Thoracic aorta (tissue), 2 donors: Measurements from ENCODE around the gene SEM1. TPM values are rescaled to one million over a fixed set of nuclear protein-coding genes. Genes with fewer than 3 reads are reported as not detected.
"Not testable (repeated sequence)": the region's sequence is repeated elsewhere in the genome, so short reads cannot be mapped to it uniquely, and the experiment has no call there.

Experiments
- ATAC-seq: fragments of 150-250 bp; one replicate; pipeline ENCODE4 v1.8.0; 2017; ENCODE audit warnings: low read depth; ENCODE audit not compliant: insufficient number of reproducible peaks, low FRiP score
- DNase-seq: peaks from one replicate; pipeline ENCODE4 v3.0.0-alpha.2; 2020; ENCODE audit warnings: low spot score
- H3K27ac ChIP-seq, 2 donors: fragments of 200-600 bp; sonication (generic); 1 replicate in 1 of 2; 2 replicates in 1 of 2; pipeline ENCODE4 v1.5.1; 2016; ENCODE audit warnings: mild to moderate bottlenecking in 2 of 2, moderate library complexity in 2 of 2
- H3K27me3 ChIP-seq: fragments of 200-600 bp; sonication (generic); replicated peaks from 2 replicates; pipeline ENCODE4 v1.6.0; 2016; ENCODE audit warnings: mild to moderate bottlenecking; ENCODE audit not compliant: insufficient read depth
- H3K36me3 ChIP-seq: fragments of 200-600 bp; sonication (generic); one replicate; pipeline ENCODE4 v1.5.1; 2016
- H3K4me1 ChIP-seq, 2 donors: fragments of 200-600 bp; sonication (generic); 1 replicate in 1 of 2; 2 replicates in 1 of 2; pipeline versions ENCODE4 v1.5.1 to v1.6.0; 2016; ENCODE audit warnings: low read depth in 2 of 2, mild to moderate bottlenecking in 1 of 2; ENCODE audit not compliant: control insufficient read depth in 1 of 2
- H3K4me3 ChIP-seq: fragments of 200-600 bp; sonication (generic); 2 replicates; pipeline ENCODE4 v1.5.1; 2016; ENCODE audit warnings: mild to moderate bottlenecking
- H3K9me3 ChIP-seq: fragments of 200-600 bp; sonication (generic); 2 replicates; pipeline ENCODE4 v1.5.1; 2016
- total RNA-seq, 2 donors: library from RNA; depleted of rRNA; stranded (reverse); fragments of >200 nt; gene quantifications; one replicate each; pipeline versions ENCODE4 v1.1.0 to v1.2.3, GENCODE V29; 2016
- TF ChIP-seq, protein P1 (sequence below): fragments of 200-600 bp; sonication (generic); IDR thresholded peaks from one replicate; pipeline ENCODE4 v1.5.1; 2019; ENCODE audit warnings: antibody characterized with exemption

SEM1 gene
- total RNA-seq: 10 to 100 TPM; 11.1 to 73.9 TPM

DNA sequence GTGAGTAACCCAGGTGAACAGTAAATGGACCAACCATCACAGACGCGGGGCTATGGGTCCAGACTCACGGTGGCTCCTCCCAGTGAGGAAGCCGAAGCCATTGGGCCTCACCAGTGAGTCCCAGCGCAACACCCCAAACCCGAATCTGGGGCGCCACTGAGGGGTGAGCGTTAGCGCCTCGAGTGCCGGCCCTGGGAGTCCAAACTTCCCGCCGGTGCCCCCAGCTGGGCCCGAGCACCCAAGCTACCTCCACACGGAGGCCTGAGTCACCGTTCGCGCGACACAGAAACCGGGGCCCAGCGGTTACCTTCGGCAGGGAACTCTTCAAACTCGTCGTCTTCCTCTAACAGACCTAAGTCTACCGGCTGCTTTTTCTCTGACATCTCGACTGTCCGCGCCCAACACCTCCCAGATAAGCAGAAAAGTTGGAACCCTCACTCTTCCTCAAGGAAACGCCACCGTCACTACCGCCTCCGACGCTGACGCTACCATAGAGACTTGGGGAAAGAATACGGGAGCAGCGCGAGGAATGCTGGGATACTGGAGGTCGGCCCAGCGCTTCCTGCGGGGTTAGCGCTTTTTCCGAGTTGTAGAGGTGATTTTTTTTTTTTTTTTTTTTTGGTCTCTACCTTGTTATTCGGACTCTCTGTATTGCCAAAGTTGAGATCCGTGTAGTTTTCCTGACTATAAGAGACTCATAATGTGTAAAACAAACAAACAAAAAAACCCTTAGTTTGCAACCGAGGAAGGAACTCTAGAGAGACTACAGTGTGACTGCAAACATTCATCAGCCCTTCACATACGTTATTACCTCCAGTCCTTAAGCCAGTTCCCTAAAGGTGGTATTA is at the start of gene SEM1:
TSS of gene SEM1 (minus strand) at position 466 of the 848 bp plus-strand sequence. CDS start at position 383, 83 bp downstream.
- H3K27ac ChIP-seq: peak within 1 kb of the TSS; percentile 75 to 79
- TF ChIP-seq, protein P1, sequence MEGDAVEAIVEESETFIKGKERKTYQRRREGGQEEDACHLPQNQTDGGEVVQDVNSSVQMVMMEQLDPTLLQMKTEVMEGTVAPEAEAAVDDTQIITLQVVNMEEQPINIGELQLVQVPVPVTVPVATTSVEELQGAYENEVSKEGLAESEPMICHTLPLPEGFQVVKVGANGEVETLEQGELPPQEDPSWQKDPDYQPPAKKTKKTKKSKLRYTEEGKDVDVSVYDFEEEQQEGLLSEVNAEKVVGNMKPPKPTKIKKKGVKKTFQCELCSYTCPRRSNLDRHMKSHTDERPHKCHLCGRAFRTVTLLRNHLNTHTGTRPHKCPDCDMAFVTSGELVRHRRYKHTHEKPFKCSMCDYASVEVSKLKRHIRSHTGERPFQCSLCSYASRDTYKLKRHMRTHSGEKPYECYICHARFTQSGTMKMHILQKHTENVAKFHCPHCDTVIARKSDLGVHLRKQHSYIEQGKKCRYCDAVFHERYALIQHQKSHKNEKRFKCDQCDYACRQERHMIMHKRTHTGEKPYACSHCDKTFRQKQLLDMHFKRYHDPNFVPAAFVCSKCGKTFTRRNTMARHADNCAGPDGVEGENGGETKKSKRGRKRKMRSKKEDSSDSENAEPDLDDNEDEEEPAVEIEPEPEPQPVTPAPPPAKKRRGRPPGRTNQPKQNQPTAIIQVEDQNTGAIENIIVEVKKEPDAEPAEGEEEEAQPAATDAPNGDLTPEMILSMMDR: no peak
- H3K27me3 ChIP-seq: no peaks in the 10 kb centered on the region
- peaks cover 20 to 26% of the 10 kb centered on the region in 2 donors for H3K4me1 ChIP-seq
- ATAC-seq: peak; percentile 93
- peak within 1 kb of the TSS; percentile 81 for H3K4me3 ChIP-seq
- peak; percentile 39 for DNase-seq
- H3K36me3 ChIP-seq: peaks cover 4% of the 10 kb centered on the region
- H3K9me3 ChIP-seq: no peaks in the 10 kb centered on the region

DNA sequence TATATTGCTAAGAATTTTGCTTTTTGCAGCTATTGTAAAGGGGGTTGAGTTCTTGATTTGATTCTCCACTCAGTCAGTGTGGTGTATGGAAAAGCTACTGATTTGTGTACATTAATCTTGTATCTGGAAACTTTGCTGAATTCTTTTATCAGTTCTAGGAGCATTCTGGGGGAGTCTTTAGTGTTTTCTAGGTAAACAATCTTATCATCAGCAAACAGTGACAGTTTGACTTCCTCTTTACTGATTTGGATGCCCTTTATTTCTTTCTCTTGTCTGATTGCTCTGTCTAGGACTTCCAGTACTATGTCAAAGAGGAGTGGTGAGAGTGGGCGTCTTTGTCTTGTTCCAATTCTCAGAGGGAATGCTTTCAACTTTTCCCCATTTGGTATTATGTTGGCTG is 48.2 kb upstream of the SEM1 start:
- not testable (repeated sequence) for H3K27me3 ChIP-seq, H3K4me3 ChIP-seq, H3K9me3 ChIP-seq, H3K27ac ChIP-seq, H3K4me1 ChIP-seq, DNase-seq, ATAC-seq, H3K36me3 ChIP-seq

DNA sequence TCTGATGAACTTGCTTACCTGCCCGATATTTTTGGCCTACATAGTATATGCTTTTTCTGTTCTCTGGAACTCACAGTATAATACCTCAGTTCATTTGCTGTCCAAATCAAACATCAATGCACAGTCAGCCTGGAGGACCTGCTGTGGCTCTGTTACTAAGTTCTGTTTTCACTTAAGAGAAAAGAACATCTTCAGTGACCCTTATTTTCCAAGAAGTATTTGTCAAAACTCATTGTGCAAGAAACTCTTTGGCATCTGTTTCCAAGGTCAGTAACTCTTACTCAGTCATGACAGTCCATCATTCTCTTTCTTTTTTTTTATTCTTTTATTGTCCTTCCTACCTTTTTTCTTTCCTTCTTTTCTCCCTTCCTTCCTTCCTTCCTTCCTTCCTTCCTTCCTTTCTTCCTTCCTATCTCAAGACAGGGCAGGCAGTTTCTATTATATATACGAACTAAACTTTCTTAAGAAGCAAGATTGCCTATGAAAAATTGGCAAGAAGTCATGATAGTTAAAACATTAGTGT is 37.8 kb upstream of the SEM1 start:
- no peak overlapping the region for H3K4me3 ChIP-seq
- ATAC-seq: no peak
- no peaks in the 10 kb centered on the region for H3K36me3 ChIP-seq
- H3K4me1 ChIP-seq: no peaks in the 10 kb centered on the region
- H3K27ac ChIP-seq: no peak overlapping the region
- TF ChIP-seq, protein P1: no peak
- H3K27me3 ChIP-seq: no peaks in the 10 kb centered on the region
- no peak for DNase-seq
- no peaks in the 10 kb centered on the region for H3K9me3 ChIP-seq

DNA sequence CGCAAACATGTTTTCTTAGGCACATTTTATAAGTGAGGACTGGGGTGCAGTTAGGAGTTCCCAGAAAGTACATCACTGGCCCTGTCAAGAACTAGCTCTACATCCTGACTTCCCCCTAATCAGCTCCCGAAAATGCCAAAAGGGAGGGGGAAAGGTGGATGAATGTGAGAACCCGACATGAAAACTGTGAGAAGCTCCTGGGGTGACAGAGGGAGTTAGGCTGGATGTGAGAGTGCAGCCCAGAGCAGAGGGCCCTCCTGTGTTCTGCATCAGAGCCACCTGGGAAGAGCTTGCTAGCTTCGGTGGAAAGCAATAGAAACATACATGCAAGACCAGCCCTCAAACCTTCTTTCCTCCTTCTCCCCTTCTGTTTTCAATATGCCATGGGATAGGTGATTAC is 30.5 kb upstream of the SEM1 start:
- H3K27ac ChIP-seq: no peak overlapping the region
- H3K4me3 ChIP-seq: no peak overlapping the region
- DNase-seq (no peak), ATAC-seq (no peak)
- no peaks in the 10 kb centered on the region for H3K4me1 ChIP-seq
- TF ChIP-seq, protein P1: no peak
- H3K36me3 ChIP-seq: no peaks in the 10 kb centered on the region
- H3K27me3 ChIP-seq: no peaks in the 10 kb centered on the region
- H3K9me3 ChIP-seq: no peaks in the 10 kb centered on the region

DNA sequence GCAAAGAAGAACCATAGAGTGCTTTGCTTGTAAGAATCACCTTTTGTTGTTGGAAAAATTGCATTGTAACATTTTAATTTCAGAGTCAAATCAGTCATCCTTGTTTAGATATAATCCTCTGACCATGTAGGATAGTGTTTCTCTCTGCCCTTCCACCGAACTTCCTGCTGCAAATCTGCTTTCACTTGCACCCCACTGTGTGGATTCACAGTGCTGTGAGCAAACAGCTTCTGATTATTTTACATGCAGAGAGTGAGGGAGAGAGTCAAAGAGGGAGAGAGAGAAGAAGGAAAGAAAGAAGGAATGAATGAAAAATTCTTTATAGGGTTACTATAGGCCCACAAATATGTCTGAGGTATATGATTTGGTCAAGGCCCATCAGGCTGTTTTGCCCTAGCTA is 30.0 kb upstream of the SEM1 start:
- Histone ChIP-seq H3K27ac (no peak overlapping the region), H3K4me1 (no peaks in the 10 kb centered on the region), H3K27me3 (no peaks in the 10 kb centered on the region), H3K36me3 (no peaks in the 10 kb centered on the region), H3K9me3 (no peaks in the 10 kb centered on the region), H3K4me3 (no peak overlapping the region)
- DNase-seq: no peak
- no peak for ATAC-seq
- TF ChIP-seq, protein P1: no peak
